ENCODE data around the gene KAT7. TPM values are rescaled to one million over a fixed set of nuclear protein-coding genes. Genes with fewer than 3 reads are reported as not detected.

Gene KAT7
- polyA plus RNA-seq, 3 donors = 17.5 to 28.1 (median 18.1) TPM

- TF ChIP-seq CTCF (IDR thresholded peaks at IDR 0.05) = no peak
- Mint-ChIP-seq H3K9me3 (no peaks in the 10 kb centered on the region), H3K36me3 (peaks cover 76 to 96% of the 10 kb centered on the region in 2 donors), H3K4me3 (no peak overlapping the region), H3K27ac (peak overlapping the region in 2 of 7 donors; percentile 7 to 32), H3K4me1 (peaks cover 7% of the 10 kb centered on the region), H3K27me3 (ENCODE audit: low read depth in 3 of 3) (no peaks in the 10 kb centered on the region)
- WGBS (ENCODE audit: insufficient coverage) = no CpG with 5 or more reads among the region's 2 CpGs
- Histone ChIP-seq H3K27me3 (ENCODE audit: control insufficient read depth in 2 of 2, insufficient read depth in 2 of 2, low read length in 2 of 2) (no peaks in the 10 kb centered on the region), H3K4me2 (replicated peaks; ENCODE audit: extremely low read depth, low read length, poor library complexity, severe bottlenecking) (no peak overlapping the region), H3K9me3 (replicated peaks in 1 of 2; ENCODE audit: control insufficient read depth in 1 of 2, insufficient read depth in 1 of 2, low read length in 2 of 2) (no peaks in the 10 kb centered on the region), H3K79me2 (ENCODE audit: insufficient read depth, low read length) (peaks cover 12% of the 10 kb centered on the region), H3K36me3 (replicated peaks in 1 of 2; ENCODE audit: control insufficient read depth in 1 of 2, insufficient read depth in 2 of 2, low read length in 2 of 2) (peaks cover 91 to 99% of the 10 kb centered on the region in 2 donors), H3K27ac (ENCODE audit: low read depth in 1 of 2, low read length in 2 of 2) (peak overlapping the region in 1 of 2 donors; percentile 17), H3K9ac (ENCODE audit: insufficient read depth, low read length, poor library complexity, severe bottlenecking) (no peak overlapping the region), H2AFZ (ENCODE audit: insufficient read depth, low read depth, low read length, poor library complexity, severe bottlenecking) (no peak overlapping the region), H3K4me3 (replicated peaks in 1 of 3; ENCODE audit: low read depth in 2 of 3, low read length in 3 of 3) (no peak overlapping the region), H4K20me1 (ENCODE audit: insufficient read depth, low read length) (peaks cover 10% of the 10 kb centered on the region), H3K4me1 (ENCODE audit: control insufficient read depth in 1 of 2, insufficient read depth in 2 of 2, low read length in 2 of 2) (peaks cover 5 to 6% of the 10 kb centered on the region in 2 donors)
- intact Hi-C loops (cut with micrococcal nuclease) = no loop called here
- no peak for DNase-seq
These were observed 33.0 kb downstream of the KAT7 start for GRCh38 chr17:49821466-49821865.

GRCh38 chr17:49821916-49822315 is 33.4 kb downstream of the KAT7 start:
- no peak overlapping the region for H3K4me3 ChIP-seq (replicated peaks in 1 of 3; ENCODE audit: low read depth in 2 of 3, low read length in 3 of 3)
- no peaks in the 10 kb centered on the region for H3K27me3 ChIP-seq (ENCODE audit: control insufficient read depth in 2 of 2, insufficient read depth in 2 of 2, low read length in 2 of 2)
- no peak overlapping the region for H3K9ac ChIP-seq (ENCODE audit: insufficient read depth, low read length, poor library complexity, severe bottlenecking)
- H3K36me3 ChIP-seq (replicated peaks in 1 of 2; ENCODE audit: control insufficient read depth in 1 of 2, insufficient read depth in 2 of 2, low read length in 2 of 2) = peaks cover 91 to 99% of the 10 kb centered on the region in 2 donors
- DNase-seq = no peak
- no peak overlapping the region for H3K27ac ChIP-seq (ENCODE audit: low read depth in 1 of 2, low read length in 2 of 2)
- no peak for TF ChIP-seq CTCF (IDR thresholded peaks at IDR 0.05)
- peaks cover 8% of the 10 kb centered on the region for H3K79me2 ChIP-seq (ENCODE audit: insufficient read depth, low read length)
- H3K4me1 Mint-ChIP-seq = peaks cover 7% of the 10 kb centered on the region
- 100% methylated on average over 1 of the region's 1 CpG for WGBS (ENCODE audit: insufficient coverage)
- H3K4me1 ChIP-seq (ENCODE audit: control insufficient read depth in 1 of 2, insufficient read depth in 2 of 2, low read length in 2 of 2) = peaks cover 5 to 6% of the 10 kb centered on the region in 2 donors
- intact Hi-C loops (cut with micrococcal nuclease) = no loop called here
- H2AFZ ChIP-seq (ENCODE audit: insufficient read depth, low read depth, low read length, poor library complexity, severe bottlenecking) = no peak overlapping the region
- no peaks in the 10 kb centered on the region for H3K9me3 ChIP-seq (replicated peaks in 1 of 2; ENCODE audit: control insufficient read depth in 1 of 2, insufficient read depth in 1 of 2, low read length in 2 of 2)
- peak overlapping the region in 2 of 7 donors; percentile 16 to 32 for H3K27ac Mint-ChIP-seq
- H3K27me3 Mint-ChIP-seq (ENCODE audit: low read depth in 3 of 3) = no peaks in the 10 kb centered on the region
- no peaks in the 10 kb centered on the region for H3K9me3 Mint-ChIP-seq
- H4K20me1 ChIP-seq (ENCODE audit: insufficient read depth, low read length) = peaks cover 10% of the 10 kb centered on the region
- no peak overlapping the region for H3K4me2 ChIP-seq (replicated peaks; ENCODE audit: extremely low read depth, low read length, poor library complexity, severe bottlenecking)
- no peak overlapping the region for H3K4me3 Mint-ChIP-seq
- H3K36me3 Mint-ChIP-seq = peaks cover 74 to 95% of the 10 kb centered on the region in 2 donors

Data from CD14-positive monocyte (primary cell).